Heart left ventricle (tissue), 13 donors: ENCODE results near the gene EHMT2.

Experiments used
- CTCF ChIP-seq, 12 donors: fragments of 200-600 bp; sonication (generic) in 4 of 12; IDR thresholded peaks; one replicate each; pipeline versions ENCODE4 v1.5.0 to v1.8.0; 2018 to 2022; ENCODE audit warnings: antibody characterized with exemption in 12 of 12, mild to moderate bottlenecking in 5 of 12
- POLR2A ChIP-seq, 2 donors: fragments of 450-650 bp; IDR thresholded peaks; one replicate each; pipeline ENCODE4 v1.6.1; 2017; ENCODE audit warnings: antibody characterized with exemption in 2 of 2, mild to moderate bottlenecking in 2 of 2, moderate library complexity in 2 of 2
- donor health status: ischemic (EF 13 %, LVEDD 7.1; RV severe dilation, severe dysfunction).
- donor health status: DM: no; HTN: yes; CAD: no.
- donor health status: DM: no; HTN: no; CAD: no.
- donor health status: ischemic (EF 25% LVEDD 6.9; RV normal size, moderate dysfunction).
- donor health status: ischemic (EF 25% LVEDD 5.7; RV mildly dilated, moderate dysfunction).
- donor health status: ischemic (EF 35%, LVEDD 5.7; RV mildly dilated, moderate dysfunction).
- donor health status: nonischemic (EF 11% LVEDD 7.7; RV severe dilation, severe dysfunction).
- donor health status: DM: yes; HTN: yes; CAD: no.
- donor health status: PGD.
- donor health status: ischemic (EF 29% LVEDD 5.4; RV normal size, mild dysfunction).
- donor health status: nonischemic (EF 23%, LVEDD 6.1; RV moderate dilation, normal function).

DNA sequence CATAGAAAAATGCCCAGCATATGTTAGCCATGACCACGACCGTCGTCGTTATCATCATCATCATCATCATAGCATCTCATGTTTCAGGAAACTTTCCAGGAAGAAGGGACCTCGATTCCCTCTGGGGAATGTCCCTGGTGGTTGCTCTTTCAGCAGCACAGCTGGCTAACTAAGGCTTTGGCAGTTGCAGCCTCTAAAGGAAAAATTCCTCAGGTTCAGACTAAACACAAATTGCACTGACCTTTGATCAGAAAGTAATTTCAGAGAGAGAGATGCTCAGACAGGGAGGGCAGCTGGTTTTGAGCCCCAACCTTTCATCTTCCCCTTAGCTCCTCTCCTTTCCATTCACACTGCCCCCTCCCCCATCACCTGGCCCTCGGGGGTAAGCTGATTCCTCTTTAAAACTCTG, 42.8 kb upstream of the EHMT2 start:
- TF ChIP-seq CTCF (IDR thresholded peaks at IDR 0.05), result no peak
- no peak for TF ChIP-seq POLR2A (IDR thresholded peaks at IDR 0.05)
